ENCODE results near the gene ZBTB16.

ZBTB16 gene

GRCh38 chr11:114258696-114259095, 199.2 kb downstream of the ZBTB16 start:
- H3K4me3 ChIP-seq (ENCODE audit: low read length) = no peak overlapping the region

GRCh38 chr11:114259124-114259526, 199.6 kb downstream of the ZBTB16 start:
- H3K4me3 ChIP-seq (ENCODE audit: low read length) = no peak overlapping the region
- no peak for TF ChIP-seq ZNF274 (IDR thresholded peaks at IDR 0.05; ENCODE audit: low read depth, low read length)

More at GRCh38 chr11:114258696-114259095, 199.2 kb downstream of the ZBTB16 start:
- no peak for TF ChIP-seq ZNF274 (IDR thresholded peaks at IDR 0.05; ENCODE audit: low read depth, low read length)

- no peak for TF ChIP-seq ZNF274 (IDR thresholded peaks at IDR 0.05; ENCODE audit: low read depth, low read length)
- H3K4me3 ChIP-seq (ENCODE audit: low read length) = no peak overlapping the region
Measured at GRCh38 chr11:114259551-114259983, 200.1 kb downstream of the ZBTB16 start.

- no peak overlapping the region for H3K4me3 ChIP-seq (ENCODE audit: low read length)
- no peak for TF ChIP-seq ZNF274 (IDR thresholded peaks at IDR 0.05; ENCODE audit: low read depth, low read length)
Measured at GRCh38 chr11:114260077-114260476, 200.6 kb downstream of the ZBTB16 start.

- no peak for TF ChIP-seq ZNF274 (IDR thresholded peaks at IDR 0.05; ENCODE audit: low read depth, low read length)
- no peak overlapping the region for H3K4me3 ChIP-seq (ENCODE audit: low read length)
Measured at GRCh38 chr11:114260483-114260882, 201.0 kb downstream of the ZBTB16 start.

- no peak for TF ChIP-seq ZNF274 (IDR thresholded peaks at IDR 0.05; ENCODE audit: low read depth, low read length)
- H3K4me3 ChIP-seq (ENCODE audit: low read length) = no peak overlapping the region
Measured at GRCh38 chr11:114261791-114262190, 202.3 kb downstream of the ZBTB16 start.

- H3K4me3 ChIP-seq (ENCODE audit: low read length) = no peak overlapping the region
- no peak for TF ChIP-seq ZNF274 (IDR thresholded peaks at IDR 0.05; ENCODE audit: low read depth, low read length)
Measured at GRCh38 chr11:114262681-114263512, 203.4 kb downstream of the ZBTB16 start.

GRCh38 chr11:114263513-114264170, 204.1 kb downstream of the ZBTB16 start:
- no peak for TF ChIP-seq ZNF274 (IDR thresholded peaks at IDR 0.05; ENCODE audit: low read depth, low read length)
- H3K4me3 ChIP-seq (ENCODE audit: low read length) = no peak overlapping the region

GRCh38 chr11:114264381-114264780, 204.9 kb downstream of the ZBTB16 start:
- no peak for TF ChIP-seq ZNF274 (IDR thresholded peaks at IDR 0.05; ENCODE audit: low read depth, low read length)
- no peak overlapping the region for H3K4me3 ChIP-seq (ENCODE audit: low read length)

GRCh38 chr11:114265122-114265878, 205.8 kb downstream of the ZBTB16 start:
- no peak overlapping the region for H3K4me3 ChIP-seq (ENCODE audit: low read length)
- TF ChIP-seq ZNF274 (IDR thresholded peaks at IDR 0.05; ENCODE audit: low read depth, low read length) = no peak

GRCh38 chr11:114269498-114269897, 210.0 kb downstream of the ZBTB16 start:
- TF ChIP-seq ZNF274 (IDR thresholded peaks at IDR 0.05; ENCODE audit: low read depth, low read length) = no peak
- no peak overlapping the region for H3K4me3 ChIP-seq (ENCODE audit: low read length)

GRCh38 chr11:114270531-114271270, 211.2 kb downstream of the ZBTB16 start:
- H3K4me3 ChIP-seq (ENCODE audit: low read length) = no peak overlapping the region
- no peak for TF ChIP-seq ZNF274 (IDR thresholded peaks at IDR 0.05; ENCODE audit: low read depth, low read length)

- no peak for TF ChIP-seq ZNF274 (IDR thresholded peaks at IDR 0.05; ENCODE audit: low read depth, low read length)
- H3K4me3 ChIP-seq (ENCODE audit: low read length) = no peak overlapping the region
Measured at GRCh38 chr11:114271316-114271715, 211.8 kb downstream of the ZBTB16 start.

GRCh38 chr11:114272311-114272710, 212.8 kb downstream of the ZBTB16 start:
- TF ChIP-seq ZNF274 (IDR thresholded peaks at IDR 0.05; ENCODE audit: low read depth, low read length) = no peak
- H3K4me3 ChIP-seq (ENCODE audit: low read length) = no peak overlapping the region

All from GM08714 (cell line).